GM21526 (cell line): ENCODE measurements around the gene PLD1.
"Not testable (repeated sequence)": the region's sequence is repeated elsewhere in the genome, so short reads cannot be mapped to it uniquely, and the experiment has no call there.

Source experiments
- ATAC-seq: cut with Tn5 transposase; IDR thresholded peaks from one replicate; pipeline ENCODE4 v1.9.1; 2021; ENCODE audit warnings: moderate library complexity; ENCODE audit not compliant: unreplicated experiment, low FRiP score

The PLD1 gene

GRCh38 chr3:171821044-171821443 is 10.8 kb upstream of the PLD1 start:
- ATAC-seq: no peak

- ATAC-seq: no peak
These were observed 7.0 kb upstream of the PLD1 start for GRCh38 chr3:171817074-171817800.

DNA sequence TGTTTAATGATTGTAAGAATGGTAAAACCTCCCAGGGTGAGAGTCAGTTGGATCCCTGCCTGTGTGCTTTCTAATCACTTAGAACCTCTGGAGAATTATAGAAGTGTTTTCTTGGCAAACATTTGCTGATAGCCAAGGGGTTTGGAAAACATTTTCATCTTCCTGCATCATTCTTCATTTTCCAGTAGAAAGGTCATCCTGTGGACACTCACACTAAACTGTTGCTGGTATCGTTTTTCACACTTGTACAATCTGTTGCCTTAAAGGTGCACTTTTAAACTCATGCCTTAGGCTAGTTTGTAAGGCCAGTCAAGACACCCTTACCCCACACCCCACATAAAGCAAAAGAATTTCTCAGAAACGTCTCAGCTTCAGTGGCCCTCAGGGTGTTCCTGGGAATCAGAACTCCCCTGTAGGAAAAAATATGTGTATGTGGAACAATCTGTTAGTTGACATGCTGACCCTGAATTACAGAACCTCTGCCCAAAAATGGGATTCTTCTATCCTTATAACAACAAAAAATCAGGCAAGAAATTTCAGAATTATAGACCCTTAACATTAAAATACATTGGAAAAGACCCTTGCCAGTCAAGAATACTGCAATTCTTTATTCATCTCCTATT is 5.8 kb upstream of the PLD1 start:
- no peak for ATAC-seq

DNA sequence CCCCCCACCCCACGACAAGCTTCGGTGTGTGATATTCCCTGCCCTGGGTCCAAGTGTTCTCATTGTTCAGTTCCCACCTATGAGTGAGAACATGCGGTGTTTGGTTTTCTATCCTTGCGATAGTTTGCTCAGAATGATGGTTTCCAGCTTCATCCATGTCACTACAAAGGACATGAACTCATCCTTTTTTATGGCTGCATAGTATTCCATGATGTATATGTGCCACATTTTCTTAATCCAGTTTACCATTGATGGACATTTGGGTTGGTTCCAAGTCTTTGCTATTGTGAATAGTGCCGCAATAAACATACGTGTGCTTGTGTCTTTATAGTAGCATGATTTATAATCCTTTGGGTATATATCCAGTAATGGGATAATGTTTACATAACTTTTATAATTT is 4.4 kb upstream of the PLD1 start:
- ATAC-seq: not testable (repeated sequence)

- ATAC-seq: no peak
These were observed 3.7 kb upstream of the PLD1 start for GRCh38 chr3:171813897-171814460.

GRCh38 chr3:171813278-171813896 is 3.1 kb upstream of the PLD1 start:
- no peak for ATAC-seq

DNA sequence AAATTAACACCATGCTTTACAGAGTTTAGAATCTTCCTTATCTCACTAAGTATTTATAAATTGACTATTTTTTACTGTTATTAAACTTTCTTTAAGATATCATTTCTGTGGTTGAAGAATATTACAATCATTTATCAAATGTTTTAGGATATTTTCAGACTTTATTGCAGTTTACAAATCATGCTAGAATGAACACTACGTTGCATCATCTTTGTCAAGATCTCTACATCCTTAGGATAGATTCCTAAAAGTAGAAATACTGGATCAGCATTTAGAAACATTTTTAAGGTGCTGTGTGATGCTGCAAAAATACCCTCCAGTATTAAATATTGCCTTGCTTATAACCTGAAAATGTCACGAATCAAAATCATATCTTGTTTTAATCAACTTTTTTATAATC is 2.5 kb upstream of the PLD1 start:
- ATAC-seq: no peak

DNA sequence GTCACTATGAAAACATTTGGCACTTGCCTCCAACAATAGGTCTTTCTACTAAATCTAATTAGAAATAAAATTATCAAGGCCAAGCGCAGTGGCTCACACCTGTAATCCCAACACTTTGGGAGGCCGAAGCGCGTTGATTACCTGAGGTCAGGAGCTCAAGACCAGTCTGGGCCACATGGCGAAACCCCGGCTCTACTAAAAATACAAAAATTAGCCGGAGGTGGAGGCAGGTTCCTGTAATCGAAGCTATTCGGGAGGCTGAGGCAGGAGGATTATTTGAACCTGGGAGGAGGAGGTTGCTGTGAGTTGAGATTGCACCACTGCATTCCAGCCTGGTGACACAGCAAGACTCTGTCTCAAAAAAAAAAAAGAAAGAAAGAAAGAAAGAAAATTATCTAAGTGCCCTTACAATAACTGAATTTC is 1.6 kb upstream of the PLD1 start:
- no peak for ATAC-seq

- no peak for ATAC-seq
These were observed 1.1 kb upstream of the PLD1 start for GRCh38 chr3:171811295-171811912.

- no peak for ATAC-seq
These were observed 479 bp upstream of the PLD1 start for GRCh38 chr3:171810629-171811294.

GRCh38 chr3:171809611-171809860 is 747 bp downstream of the PLD1 start:
- ATAC-seq: peak; percentile 44

DNA sequence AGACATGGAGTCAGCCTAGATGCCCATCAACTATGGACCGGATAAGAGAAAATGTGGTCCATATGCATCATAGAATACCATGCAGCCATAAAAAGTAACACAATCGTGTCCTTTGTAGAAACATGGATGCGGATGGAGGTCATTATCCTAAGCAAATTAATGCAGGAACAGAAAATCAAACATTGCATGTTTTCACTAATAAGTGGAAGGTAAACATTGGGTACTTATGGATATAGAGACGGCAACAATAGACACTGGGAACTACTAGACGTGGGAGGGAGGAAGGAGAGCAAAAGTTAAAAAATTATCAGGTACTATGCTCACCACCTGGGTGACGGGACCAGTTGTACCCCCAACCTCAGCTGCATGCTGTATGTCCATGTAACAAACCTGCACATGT is 2.5 kb downstream of the PLD1 start:
- no peak for ATAC-seq

DNA sequence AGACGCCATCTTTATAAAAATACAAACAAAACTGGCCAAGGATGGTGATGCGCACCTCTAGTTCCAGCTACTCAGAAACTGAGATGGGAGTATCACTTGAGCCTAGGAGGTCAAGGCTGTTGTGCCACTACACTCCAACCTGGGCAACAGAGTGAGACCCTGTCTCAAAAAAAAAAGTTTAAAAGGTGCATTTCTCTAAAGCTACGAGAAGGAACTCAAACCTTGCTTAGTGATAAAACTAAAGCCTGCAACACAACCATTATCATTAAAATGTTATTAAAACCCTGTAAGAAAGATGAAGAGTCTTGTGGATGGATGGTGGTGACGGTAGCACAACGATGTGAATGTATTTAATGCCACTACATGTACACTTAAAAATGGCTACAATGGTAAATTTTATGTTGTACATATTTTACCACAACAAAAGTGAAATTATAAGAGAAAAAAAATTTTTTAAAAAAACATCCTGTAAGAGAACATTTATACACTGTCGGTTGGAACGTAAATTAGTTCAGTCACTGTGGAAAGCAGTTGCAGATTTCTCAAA is 3.1 kb downstream of the PLD1 start:
- ATAC-seq: no peak

DNA sequence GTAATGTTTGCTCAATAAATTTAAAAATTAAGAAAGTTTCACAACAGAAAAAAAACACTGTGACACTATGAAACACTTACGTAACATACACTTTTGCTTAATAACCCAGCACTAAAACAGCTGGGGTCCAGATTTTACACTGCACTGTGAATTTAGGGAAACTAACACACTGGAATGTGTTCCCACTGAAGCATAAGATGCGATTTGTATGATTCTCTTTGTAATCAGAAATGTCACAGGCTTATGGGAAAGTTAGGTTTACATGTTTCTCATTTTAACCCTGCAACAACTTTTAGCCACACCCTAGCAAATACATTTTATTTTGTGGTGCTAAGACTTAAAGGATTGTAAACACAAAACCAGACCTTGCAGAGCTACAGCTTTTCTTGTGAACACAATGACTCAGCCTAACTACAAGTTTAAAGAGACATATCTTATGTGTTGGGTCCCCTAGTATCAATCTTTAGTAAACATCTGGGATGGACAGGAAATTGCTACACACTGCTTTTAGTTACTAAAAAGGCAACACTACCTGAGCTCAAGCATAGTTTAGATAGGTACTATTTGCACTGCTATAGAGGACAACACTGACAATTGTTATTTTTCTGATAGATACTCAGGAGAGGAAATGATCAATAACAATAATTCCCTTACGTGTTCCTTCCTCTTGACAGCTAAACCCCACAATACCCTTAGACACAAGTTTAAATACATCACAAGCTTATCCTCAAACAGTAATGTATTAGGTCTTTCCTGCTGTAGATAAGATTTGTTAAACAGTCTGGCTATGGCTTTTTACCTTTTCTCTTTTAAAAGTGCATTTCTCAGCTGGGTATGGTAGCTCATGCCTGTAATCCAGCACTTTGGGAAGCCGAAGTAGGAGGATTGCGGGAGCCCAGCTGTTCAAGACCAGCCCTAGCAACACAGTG is 3.8 kb downstream of the PLD1 start:
- no peak for ATAC-seq

GRCh38 chr3:171805687-171806086 is 4.6 kb downstream of the PLD1 start:
- no peak for ATAC-seq

DNA sequence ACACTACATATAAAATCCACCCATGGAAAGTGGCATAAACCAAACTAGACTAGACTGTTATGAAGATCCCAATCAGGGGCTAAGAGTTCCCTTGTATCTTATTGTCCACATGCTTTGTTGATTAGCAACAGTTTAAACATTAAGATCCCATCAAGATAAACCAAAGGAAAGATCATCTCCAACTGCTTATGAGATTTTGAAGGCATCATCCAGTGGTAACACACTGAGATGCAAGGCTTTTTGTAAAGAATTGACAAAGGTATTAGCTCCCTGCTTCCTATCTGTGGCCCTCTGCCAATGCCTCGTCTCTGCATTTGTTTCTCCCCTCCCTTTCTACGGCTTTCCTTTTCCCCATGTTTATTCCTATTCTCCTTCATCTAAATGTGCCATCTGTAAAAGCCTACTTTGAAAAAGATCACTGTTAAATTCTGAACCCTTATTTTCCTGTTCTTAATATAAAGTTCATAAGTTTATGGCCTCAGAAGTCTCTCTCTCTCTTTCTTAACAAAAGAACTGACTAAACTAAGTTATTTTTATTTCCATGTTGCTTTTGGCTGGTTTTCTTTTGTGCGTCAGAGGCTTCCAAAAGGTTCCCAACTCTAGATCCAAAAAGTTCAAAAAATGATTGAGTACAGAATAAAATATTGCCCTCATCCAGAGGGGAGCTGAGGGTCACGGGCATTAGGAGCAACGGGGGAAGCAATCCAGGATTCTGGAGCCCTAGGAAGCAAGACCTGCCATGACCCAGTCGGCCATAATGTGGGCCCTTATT is 5.5 kb downstream of the PLD1 start:
- ATAC-seq: no peak

- ATAC-seq: no peak
These were observed 7.2 kb downstream of the PLD1 start for GRCh38 chr3:171803044-171803443.

- no peak for ATAC-seq
These were observed 7.7 kb downstream of the PLD1 start for GRCh38 chr3:171802590-171802956.
